ENCODE measurements around the gene COA8. TPM values are rescaled to one million over a fixed set of nuclear protein-coding genes. Genes with fewer than 3 reads are reported as not detected.

COA8 gene
- polyA plus RNA-seq, 1 donor from 2014 or later = 169 TPM

- Histone ChIP-seq H3K27me3 (ENCODE audit: insufficient read depth, low read depth, low read length) (no peaks in the 10 kb centered on the region), H3K4me3 (ENCODE audit: low read length) (no peak overlapping the region), H3K9ac (ENCODE audit: low read length) (no peak overlapping the region), H3F3A (ENCODE audit: insufficient read depth, low read length, poor library complexity, severe bottlenecking) (no peaks in the 10 kb centered on the region), H3K9me2 (ENCODE audit: insufficient read depth, low read length) (no peaks in the 10 kb centered on the region), H3K36me3 (ENCODE audit: insufficient read depth, low read length) (no peaks in the 10 kb centered on the region), H4K20me1 (ENCODE audit: insufficient read depth) (no peaks in the 10 kb centered on the region), H3K9me3 (ENCODE audit: low read length) (no peaks in the 10 kb centered on the region), H2AFZ (ENCODE audit: low read depth, low read length) (no peak overlapping the region), H3K4me2 (ENCODE audit: low read length) (no peak overlapping the region), H3K27ac (ENCODE audit: low read length) (no peak overlapping the region), H3K79me2 (replicated peaks; ENCODE audit: insufficient read depth, low read length) (peaks cover 15% of the 10 kb centered on the region)
- TF ChIP-seq POLR2AphosphoS5 (IDR thresholded peaks at IDR 0.05) = no peak
- TF ChIP-seq CTCF (IDR thresholded peaks at IDR 0.05; ENCODE audit: poor library complexity, severe bottlenecking) = no peak
- no peak for TF ChIP-seq MXI1 (conservative IDR thresholded peaks at IDR 0.05; ENCODE audit: poor library complexity, severe bottlenecking)
- no peak for TF ChIP-seq REST (IDR thresholded peaks at IDR 0.05; ENCODE audit: borderline replicate concordance)
- no peak for TF ChIP-seq EP300 (conservative IDR thresholded peaks at IDR 0.05; ENCODE audit: poor library complexity, severe bottlenecking)
- no peak for TF ChIP-seq SMC3 (conservative IDR thresholded peaks at IDR 0.05; ENCODE audit: poor library complexity)
- no peak for TF ChIP-seq EZH2 (IDR thresholded peaks at IDR 0.05; ENCODE audit: borderline replicate concordance, insufficient read depth, low read length, poor library complexity, severe bottlenecking)
- no peak for TF ChIP-seq RAD21 (conservative IDR thresholded peaks at IDR 0.05)
- no peak for TF ChIP-seq TAF1 (IDR thresholded peaks at IDR 0.05; ENCODE audit: low read depth)
Observed at GRCh38 chr14:103532216-103533136, 30.3 kb upstream of the COA8 start.

GRCh38 chr14:103533137-103533998 is 29.4 kb upstream of the COA8 start:
- Histone ChIP-seq H3K79me2 (replicated peaks; ENCODE audit: insufficient read depth, low read length) (peaks cover 10% of the 10 kb centered on the region), H3K9ac (ENCODE audit: low read length) (no peak overlapping the region), H3K27me3 (ENCODE audit: insufficient read depth, low read depth, low read length) (no peaks in the 10 kb centered on the region), H2AFZ (ENCODE audit: low read depth, low read length) (no peak overlapping the region), H3K4me2 (ENCODE audit: low read length) (no peak overlapping the region), H3K9me3 (ENCODE audit: low read length) (no peaks in the 10 kb centered on the region), H3K9me2 (ENCODE audit: insufficient read depth, low read length) (no peaks in the 10 kb centered on the region), H4K20me1 (ENCODE audit: insufficient read depth) (no peaks in the 10 kb centered on the region), H3K36me3 (ENCODE audit: insufficient read depth, low read length) (no peaks in the 10 kb centered on the region), H3K4me3 (ENCODE audit: low read length) (no peak overlapping the region), H3F3A (ENCODE audit: insufficient read depth, low read length, poor library complexity, severe bottlenecking) (no peaks in the 10 kb centered on the region), H3K27ac (ENCODE audit: low read length) (no peak overlapping the region)
- TF ChIP-seq EP300 (conservative IDR thresholded peaks at IDR 0.05; ENCODE audit: poor library complexity, severe bottlenecking) (no peak), EZH2 (IDR thresholded peaks at IDR 0.05; ENCODE audit: borderline replicate concordance, insufficient read depth, low read length, poor library complexity, severe bottlenecking) (no peak), REST (IDR thresholded peaks at IDR 0.05; ENCODE audit: borderline replicate concordance) (no peak), POLR2AphosphoS5 (IDR thresholded peaks at IDR 0.05) (no peak), TAF1 (IDR thresholded peaks at IDR 0.05; ENCODE audit: low read depth) (no peak), RAD21 (conservative IDR thresholded peaks at IDR 0.05) (no peak), MXI1 (conservative IDR thresholded peaks at IDR 0.05; ENCODE audit: poor library complexity, severe bottlenecking) (no peak), SMC3 (conservative IDR thresholded peaks at IDR 0.05; ENCODE audit: poor library complexity) (no peak), CTCF (IDR thresholded peaks at IDR 0.05; ENCODE audit: poor library complexity, severe bottlenecking) (no peak)
